ENCODE data around the gene MOB3B.

The MOB3B gene

DNA sequence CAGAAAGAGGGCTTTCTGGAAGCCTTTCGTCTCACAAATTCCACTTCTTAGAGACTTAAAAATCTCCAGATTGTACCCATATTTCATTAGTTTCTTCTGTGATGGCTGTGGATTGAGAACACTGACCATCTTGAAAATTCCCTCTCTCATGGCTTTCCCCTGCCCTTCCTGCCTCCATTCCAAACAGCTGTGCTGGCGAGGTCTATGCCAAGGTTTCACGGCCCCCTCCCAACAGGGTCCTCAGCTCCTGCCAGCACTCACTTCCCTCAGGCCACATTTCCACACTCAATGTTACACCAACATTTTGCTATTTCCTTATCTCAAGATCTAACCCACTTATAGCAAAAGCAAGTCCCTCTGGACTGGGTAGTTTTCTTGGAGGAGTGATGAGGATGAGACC lies 192.4 kb downstream of the MOB3B start:
- no peak for DNase-seq (ENCODE audit: low spot score)

DNA sequence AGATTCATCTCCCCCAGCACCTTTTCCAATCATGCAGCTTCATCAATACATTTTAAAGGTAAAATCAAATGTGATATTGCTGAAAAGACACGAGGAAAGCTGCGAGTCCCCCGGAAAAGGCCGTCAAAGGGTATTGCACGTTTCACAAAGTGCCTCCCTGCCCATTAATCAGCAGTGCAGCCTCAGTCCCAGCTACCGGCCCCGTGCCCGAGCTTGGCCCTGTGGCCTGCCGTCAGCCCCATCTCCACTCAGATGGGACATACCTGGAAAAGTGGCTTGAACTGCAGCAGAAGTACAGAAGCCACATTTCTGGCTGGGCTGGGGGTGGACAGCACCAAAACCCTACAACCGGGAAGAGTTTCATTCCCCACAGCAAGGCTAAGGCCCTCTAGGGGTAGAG lies 192.8 kb downstream of the MOB3B start:
- DNase-seq (ENCODE audit: low spot score), result no peak

DNA sequence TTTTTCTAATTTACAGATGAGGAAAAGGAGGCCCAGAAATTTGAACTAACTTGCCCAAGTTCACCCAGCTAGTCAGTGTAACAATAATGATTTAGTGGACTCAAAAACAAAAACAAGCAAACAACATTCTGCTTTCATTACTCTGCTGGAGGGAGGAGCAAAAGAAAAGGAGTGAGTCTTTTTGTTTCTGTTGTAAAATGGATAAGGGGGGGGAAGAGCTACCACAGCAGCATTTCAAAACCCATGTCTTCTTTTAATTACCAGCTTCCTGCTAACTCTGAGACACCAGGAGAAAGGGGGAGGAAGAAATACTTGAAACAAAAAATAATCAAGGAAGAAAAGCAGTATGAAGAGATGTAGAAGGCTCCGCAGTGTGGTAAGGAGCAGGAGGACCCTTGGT lies 193.5 kb downstream of the MOB3B start:
- no peak for DNase-seq (ENCODE audit: low spot score)

DNA sequence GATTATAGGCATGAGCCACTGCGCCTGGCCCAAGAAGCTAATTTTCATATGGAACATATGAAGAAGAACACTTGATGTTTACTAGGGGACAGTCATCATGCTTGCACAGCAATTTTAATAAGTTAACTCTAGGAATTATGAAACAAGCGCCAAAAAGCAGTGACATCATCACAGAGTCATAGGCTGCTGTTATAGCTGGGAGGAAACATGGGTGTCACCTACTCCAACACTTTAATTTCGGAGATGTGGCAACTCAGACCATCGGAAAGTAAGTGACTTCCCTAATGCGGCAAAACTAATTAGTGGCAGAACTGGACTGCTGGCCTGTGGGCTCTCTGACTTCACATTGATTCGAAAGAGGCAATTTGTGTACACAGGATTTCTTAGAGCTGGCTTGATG lies 194.5 kb downstream of the MOB3B start:
- DNase-seq (ENCODE audit: low spot score), result no peak

DNA sequence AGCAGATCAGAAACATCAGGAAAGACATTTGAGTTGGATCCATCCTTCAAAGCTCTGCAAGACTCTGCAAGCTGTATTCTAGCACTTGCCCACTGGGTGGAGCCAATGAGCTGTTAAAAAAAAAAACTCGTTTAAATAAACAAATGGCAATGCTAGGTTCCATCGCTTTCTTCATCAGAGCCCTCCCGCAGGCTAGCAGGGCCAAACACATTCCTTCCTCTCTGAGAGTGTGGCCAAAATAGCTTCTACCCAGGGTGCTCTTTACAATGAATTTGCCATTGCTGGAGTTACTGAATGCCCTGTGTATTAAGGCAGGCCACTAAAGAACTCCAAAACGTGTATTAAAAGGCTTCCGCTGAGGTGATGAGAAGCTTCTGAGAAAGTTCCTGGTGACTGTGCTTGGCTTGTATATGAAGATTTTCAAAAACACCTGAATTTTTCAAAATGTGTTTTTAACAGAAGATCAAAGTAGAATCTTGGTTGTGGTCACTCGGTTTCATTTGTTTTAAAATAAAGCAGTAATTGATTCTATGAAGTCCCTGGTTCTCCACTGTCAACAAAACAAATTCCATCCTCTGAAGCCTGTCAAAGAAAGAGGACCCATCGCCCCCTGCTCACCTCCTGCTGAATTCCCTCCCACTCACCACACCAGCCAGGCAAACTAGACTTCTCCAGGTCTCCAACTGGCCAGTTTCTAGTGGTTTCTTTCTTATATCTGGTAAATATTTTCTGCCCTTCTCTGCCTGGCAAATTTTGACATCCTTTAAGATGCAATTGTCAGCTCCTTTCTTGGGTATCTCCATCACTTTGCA lies 196.2 kb downstream of the MOB3B start:
- peak; percentile 88 for DNase-seq (ENCODE audit: low spot score)

DNA sequence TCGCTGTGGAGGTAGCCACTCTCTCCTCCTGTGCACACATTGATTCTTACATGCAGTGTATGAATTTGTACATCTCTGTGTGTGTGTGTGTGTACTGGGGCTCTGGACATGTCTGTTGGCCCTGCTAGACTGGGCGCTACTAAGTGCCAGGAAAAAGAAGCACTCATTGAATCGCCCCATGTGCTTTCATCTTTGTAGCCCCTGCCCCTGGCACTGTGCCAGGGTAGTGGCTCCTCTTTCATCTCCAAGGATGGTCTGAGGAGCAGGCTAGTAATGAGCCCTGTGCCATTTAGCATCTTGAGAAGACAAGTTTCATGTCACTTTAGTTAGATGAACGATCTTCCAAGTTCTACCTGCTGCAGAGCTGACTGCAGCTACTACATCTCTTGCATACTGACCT lies 198.2 kb downstream of the MOB3B start:
- no peak for DNase-seq (ENCODE audit: low spot score)

DNA sequence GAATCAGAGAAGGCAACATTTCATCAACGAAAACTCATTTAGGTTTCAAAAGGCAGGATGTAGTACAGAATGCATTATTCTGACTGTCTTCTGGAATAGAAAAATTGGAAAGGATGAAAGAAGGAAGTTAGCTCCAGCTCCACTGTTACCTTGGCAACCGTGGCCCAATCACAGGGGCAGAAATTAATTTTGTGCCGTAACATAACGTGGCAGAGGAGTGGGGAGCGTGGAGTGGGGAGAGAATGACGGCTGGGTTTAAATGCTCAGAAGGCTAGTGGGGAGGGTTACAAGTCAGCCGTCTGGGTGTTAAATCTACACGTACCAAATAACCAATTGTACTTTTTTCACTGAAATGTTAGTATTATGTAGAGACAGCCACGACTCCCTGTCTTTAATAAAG lies 200.3 kb downstream of the MOB3B start:
- no peak for DNase-seq (ENCODE audit: low spot score)

DNA sequence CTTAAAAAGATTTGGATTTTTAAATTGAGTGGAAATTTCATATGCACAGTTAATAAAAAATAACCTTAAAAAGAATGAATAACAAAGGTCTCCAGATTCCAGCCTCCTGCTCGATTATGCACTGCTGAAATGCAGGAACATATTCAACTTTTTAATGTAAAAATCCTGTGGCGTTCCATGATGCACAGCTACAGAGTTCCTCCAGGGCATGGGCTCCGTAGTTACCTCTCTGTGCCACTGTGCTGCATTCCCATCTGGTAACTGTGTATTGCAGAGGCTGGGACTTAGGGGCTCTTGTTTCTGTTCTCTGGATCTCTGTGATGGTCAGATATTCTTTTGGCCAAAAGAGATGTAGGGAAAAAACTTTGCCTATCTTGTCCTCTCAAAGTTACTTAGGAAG lies 201.1 kb downstream of the MOB3B start:
- DNase-seq (ENCODE audit: low spot score), result no peak

DNA sequence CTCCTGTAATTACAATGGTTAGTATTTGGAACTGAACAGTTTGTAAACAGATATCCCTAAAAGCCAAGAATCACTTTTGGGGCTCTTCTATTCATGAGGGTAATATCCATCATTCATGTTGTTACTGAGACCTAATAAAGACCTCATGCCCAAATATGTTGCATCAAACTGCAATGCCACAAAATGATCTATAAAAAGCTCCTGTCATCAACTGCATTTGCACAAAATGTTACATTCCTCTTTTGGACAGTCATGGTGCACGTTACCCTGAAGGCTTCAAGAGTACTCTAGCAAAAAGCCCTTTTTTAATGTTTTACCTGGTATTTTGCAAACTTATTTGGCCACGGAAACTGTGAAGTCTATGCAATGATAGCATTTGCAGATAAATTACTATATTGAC lies 218.4 kb downstream of the MOB3B start:
- no peak for DNase-seq (ENCODE audit: low spot score)

DNA sequence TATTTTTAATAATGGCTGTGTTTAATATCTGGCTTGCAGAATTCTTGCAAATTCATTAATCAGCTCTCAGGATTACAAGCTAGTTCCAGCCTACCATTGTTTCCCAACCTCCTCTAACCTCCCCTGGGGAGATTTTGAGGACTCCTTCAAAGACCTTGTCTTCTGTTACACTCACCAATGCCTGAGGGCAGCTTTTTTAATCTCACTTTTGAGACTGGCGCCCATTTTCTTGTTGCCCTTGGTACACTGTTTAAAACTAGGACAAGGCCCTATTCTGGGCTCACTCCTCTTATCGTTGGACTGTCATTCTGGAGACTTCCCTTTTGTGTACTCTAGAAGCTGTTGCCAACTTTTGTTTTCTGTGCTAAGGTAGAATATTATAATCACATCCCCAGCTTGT lies 219.0 kb downstream of the MOB3B start:
- no peak for DNase-seq (ENCODE audit: low spot score)

DNA sequence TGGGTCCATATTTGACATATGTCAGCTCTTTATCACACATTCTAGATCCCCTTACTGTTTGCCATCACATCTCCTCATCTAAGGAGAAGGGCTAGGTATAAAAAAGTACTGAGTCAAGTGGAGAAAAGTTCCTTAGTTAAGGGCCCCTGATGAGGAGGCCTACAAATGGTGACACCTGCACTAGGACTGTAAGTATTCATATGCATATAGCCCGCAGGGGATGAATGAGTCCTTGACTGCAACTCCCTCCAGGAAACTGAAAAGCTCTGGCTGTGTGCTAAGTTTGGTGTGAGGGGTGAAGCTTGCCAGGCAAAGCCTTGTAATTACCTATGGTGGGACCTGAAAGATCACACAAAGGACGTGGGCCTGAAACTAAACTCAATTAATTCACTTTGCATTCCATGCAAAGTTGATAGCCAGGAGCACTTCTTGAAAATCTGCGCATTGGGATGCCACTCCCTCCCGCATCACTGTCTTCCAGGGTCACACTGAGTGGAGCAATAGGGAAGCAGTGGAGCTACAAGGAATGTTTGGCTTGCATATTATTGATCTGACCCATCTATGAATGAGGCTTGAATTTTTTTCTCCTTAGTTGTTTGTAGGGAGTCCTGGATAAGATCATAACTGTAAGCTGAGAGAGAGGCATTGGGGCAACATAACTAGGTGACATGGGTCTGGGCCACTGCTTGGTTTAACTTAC lies 220.8 kb downstream of the MOB3B start:
- no peak for DNase-seq (ENCODE audit: low spot score)

DNA sequence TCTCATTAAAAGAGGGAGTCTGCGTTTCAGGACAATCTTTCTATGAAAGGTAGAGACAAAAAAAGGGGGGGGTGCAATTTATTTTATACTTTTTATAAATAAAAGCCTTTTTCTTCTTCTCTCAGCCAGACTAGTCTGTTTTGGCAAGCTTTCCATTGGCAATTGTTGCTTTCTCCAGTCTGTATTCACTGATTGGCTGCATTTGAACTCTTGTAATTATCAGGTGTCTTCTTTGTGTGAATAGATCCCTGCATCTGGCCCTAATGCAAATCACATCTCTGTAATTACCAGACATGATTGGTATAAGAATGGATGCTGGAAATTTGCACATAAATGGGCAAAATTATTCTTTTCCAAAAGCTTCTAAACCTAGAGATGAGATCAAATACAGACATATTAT lies 225.1 kb downstream of the MOB3B start:
- no peak for DNase-seq (ENCODE audit: low spot score)

DNA sequence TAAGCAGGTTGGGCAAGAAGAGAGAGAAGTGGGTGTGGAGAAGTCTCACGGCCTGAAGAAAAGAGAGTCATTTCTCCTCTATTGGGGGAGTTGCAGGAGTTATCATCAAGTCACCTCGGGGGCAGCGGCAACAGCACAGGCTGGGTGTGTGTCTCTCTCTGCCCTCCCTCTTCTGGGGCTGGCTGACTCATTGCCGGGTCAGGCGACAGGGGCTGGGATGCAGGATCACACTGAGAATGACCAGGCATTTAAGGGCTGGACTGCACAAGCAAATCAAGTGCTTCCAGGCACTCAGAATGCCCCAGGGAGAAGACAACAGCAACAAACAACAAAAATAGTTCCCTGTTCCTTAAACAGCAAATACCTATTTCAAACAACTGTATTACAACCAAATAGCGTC lies 226.4 kb downstream of the MOB3B start:
- DNase-seq (ENCODE audit: low spot score), result peak; percentile 39

DNA sequence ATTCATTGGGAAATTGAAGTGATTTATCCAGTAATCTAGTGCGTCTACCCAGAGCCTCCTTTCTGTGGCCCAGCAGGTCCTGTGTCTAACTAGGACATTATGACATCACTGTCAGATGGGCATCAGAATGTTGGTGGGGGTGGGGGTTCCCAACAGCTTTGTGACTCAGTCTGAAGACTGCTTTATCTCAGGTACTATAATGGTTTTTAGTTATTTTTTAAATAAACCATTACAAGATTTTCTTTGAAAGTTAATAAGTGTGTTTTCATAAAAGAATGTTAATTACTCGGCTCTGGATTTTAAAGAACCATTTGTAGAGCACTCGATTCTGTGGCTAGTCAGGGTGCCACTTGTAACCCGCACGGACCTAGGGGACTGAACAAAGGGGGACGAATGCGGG lies 232.6 kb downstream of the MOB3B start, which contains the start of gene EQTN:
Gene EQTN, minus strand, starts transcription at position 101 of the 400 bp plus-strand sequence. Its CDS starts 95 bp downstream, at position 6.
- DNase-seq (ENCODE audit: low spot score), result no peak

DNA sequence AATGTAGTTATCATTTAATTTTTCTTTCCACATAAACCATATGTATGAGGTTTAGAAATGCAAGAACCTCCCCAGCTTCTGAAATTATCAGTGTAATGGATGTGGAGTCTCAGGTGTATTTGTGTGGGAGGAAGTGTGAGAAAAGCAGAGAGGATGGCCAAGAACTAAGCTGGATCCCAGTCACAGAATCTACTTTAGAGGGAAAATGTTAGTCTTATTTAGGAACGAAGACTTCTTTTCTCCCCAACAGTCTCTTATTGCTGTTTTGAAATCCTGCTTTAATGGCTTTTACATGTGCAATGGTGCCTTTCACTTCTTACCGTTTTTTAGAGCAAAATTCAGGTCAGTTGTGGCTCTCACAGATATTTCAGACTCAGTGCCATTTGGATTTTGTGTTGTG lies 235.6 kb downstream of the MOB3B start:
- no peak for DNase-seq (ENCODE audit: low spot score)

DNA sequence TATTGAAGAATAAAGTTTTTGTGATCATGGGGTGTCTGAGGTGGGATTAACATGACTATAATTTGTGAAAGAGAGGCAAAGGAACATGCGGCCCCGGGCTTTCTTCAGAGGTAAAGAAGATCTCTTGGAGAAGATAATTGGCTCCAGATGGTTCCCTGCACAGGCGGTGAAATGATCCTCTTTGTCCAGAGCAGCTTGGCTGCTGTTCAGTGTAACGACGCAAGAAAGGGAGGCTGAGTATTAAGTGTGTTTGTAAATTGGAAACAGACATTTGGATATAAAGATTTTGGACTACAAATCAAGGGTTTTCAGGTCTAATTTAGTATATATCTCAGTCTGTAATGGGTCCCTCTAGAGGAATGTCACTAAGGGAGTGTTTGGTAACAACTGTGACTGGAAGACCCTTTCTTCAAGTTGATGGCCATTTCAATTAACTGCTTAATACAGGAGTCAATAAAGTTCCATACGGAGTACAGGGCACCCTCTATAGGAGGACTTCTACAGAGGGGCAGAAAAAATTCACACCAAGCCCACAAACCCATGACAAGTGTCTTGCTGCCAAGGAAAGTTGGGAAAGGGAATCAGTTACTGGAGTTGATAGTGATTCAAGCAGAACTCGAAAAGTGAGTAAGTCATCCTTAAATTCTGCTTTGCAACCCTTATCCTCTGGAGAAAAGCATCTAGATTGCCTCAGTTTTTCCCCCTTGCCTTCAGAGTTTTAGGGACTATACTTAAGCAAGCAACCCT lies 236.8 kb downstream of the MOB3B start:
- peak; percentile 72 for DNase-seq (ENCODE audit: low spot score)

DNA sequence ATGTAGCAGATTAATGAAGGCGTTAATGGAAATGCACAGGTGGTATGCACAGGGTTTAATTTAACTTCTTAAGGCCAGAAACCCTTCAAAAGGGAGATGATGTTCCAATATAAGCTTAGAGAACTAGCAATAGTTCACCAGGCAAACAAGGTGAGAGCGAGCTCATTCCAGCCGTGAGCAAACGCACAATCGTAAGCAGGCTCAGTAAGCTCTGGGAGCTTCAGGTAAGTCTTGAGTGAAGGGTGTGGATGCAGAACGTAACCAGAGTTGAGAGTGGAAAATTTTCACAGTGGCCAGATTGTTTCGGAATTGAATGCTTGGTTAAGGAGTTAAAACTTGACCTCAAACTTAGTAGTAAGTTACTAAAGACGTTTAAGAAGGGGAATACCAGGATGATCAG lies 238.3 kb downstream of the MOB3B start:
- DNase-seq (ENCODE audit: low spot score), result no peak

DNA sequence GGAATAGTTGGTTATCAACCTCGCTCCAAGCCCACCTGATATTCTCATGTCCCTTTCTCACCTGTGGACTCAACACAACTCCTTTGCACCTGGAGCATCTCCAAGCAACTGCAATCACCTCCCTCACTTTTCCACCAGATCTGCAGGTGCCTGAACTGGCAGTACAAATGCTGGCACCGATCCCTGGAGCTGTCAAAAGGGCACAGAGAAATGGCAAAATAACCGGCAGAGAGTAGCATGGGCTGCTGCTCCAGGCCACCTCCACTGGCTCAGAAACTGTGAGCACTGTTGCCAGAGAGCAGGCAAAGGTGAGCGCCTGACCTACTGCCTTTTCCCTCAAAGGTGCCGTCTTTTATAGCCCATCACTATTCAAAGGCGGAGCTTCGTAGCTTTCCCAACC lies 247.3 kb downstream of the MOB3B start:
- no peak for DNase-seq (ENCODE audit: low spot score)

DNA sequence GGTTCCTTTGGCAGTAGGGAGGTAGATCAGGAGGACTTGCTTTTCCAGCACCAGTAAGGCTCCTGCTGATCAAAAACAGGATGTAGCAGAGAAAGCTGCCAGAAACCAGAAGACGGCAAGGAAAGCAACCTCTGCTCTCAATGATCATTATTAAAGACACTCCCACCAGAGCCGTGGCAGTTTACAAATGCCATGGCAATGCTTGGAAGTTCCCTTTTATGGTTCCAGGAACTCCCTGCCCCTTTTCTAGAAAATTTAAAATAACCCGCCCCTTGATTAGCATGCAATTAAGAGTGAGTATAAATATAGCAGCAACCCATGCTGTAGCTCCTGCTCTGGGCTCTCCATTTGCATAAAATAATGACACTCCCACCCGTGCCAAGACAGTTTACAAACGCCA lies 248.8 kb downstream of the MOB3B start:
- no peak for DNase-seq (ENCODE audit: low spot score)

DNA sequence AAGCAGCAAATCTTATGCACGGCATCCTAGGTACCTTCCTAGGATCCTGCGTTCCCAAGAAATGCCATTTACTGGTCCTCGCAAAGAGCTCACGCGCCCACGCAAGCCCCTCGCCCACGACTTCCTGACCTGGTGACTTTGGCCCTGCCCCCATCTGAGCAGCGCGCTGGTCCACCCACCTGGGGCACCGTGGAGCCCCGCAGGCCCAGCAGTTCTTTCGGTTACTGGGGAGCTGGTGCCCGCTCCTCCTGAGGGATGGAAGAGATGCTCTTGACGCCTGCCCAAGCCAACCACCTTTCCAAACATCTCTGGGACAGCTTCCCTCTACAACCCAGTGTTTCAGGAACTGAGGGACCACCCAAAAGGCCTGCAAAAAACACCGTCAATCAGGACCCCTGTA lies 249.4 kb downstream of the MOB3B start:
- no peak for DNase-seq (ENCODE audit: low spot score)

DNA sequence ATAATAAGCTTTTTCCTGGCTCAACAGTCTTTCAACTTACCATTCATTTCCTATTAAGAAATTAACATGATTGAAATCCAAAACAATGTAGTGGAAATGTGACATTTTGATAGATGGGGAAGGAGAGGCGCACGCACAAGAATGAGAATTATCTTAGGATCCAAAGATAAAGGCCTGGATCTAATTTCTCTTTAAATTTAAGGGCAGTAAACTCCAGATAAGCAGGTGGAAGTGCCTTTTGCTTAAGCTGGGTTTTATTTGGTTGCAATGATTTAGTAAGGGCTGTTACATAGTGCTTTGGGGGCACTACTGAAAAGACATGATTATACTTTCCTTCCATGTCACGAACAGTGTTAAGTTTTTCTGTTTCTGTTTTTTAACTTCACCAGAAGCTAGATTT lies 250.0 kb downstream of the MOB3B start:
- no peak for DNase-seq (ENCODE audit: low spot score)

DNA sequence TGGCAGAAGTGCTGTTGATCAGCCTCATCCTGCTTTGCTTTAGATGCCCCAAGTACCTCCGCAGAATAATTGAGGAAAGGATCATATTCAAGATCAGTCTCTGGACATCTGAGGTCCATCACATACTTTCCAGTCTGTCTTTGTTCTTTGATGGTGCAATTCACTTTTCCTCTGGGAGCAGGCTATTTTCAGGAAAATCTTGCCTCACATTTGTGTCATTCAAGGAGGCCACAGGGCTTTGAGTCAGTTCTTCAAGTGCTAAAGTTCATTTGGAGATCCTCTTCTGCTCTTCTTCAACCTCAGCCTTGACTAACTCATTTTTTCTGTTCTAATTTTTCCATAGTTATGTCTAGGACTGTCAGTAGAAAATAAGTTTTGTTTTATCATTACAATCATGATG lies 251.2 kb downstream of the MOB3B start:
- no peak for DNase-seq (ENCODE audit: low spot score)
